Urothelium cell line (cell line): ENCODE results near the gene CPA1.

Experiments
- DNase-seq: peaks from one replicate; pipeline ENCODE4 v3.0.0; 2011; ENCODE audit warnings: low spot score, mixed read lengths
- FAIRE-seq: peaks from 2 replicates; lab custom pipeline; 2011; peaks lifted over from hg19 to GRCh38; lab: Jason Lieb, UNC

The CPA1 gene

DNA sequence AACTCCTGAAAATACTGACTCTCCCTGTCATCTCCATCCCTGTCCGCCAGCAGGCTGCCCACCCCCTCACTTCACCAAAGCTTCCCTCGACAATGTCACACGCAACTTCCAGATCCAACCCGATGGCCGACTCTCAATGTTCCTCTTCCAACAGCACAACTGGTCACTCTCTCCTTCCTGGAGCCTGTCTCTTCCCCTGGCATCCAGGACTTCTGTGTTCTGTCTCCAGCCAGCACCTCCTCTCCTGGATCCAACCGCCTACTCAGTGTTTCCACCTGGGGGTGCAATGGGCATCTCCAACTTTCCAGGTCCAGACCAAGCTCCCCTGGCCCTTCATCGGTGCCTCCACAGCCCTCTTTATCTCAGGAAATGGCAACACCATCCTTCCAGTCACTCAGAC is 27.1 kb upstream of the CPA1 start:
- no peak for DNase-seq
- FAIRE-seq, result no peak

DNA sequence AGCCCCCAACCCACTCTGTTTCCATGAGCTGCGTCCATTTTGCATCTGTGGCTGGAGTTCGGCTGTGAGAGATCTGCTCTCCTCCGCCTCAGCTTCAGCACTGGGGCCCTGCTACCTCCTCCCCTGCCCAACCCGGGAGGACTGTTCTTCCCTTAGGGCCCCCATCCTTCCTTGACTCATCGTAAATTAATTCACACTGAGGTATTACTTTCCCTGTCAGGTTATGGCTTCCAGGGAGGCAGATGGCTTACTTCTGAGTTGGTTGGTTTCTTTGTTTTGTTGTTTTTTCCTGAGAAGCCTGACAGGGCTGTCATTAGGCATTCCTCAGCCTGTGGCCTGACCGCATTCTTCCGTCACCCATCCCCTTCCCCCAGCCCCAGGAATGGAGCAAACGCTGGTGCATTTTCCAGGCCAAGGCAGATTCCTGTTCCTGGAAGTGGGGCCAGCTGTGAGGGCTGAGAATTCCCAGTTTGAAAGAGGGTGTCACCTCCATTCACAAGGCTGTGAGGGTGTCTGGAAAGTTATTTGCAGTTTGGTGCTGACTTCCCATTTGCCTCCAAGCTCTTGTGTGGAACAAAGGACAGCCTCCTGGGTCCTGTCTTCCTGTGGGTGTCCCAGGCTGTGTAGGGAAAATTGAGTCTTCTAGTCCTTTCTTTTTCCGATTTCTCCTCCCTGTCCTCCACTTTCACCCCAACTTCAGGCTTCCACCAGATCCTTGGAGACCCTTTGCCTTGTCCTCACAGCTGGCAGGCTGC is 24.0 kb upstream of the CPA1 start:
- DNase-seq, result peak; percentile 85
- FAIRE-seq, result no peak

DNA sequence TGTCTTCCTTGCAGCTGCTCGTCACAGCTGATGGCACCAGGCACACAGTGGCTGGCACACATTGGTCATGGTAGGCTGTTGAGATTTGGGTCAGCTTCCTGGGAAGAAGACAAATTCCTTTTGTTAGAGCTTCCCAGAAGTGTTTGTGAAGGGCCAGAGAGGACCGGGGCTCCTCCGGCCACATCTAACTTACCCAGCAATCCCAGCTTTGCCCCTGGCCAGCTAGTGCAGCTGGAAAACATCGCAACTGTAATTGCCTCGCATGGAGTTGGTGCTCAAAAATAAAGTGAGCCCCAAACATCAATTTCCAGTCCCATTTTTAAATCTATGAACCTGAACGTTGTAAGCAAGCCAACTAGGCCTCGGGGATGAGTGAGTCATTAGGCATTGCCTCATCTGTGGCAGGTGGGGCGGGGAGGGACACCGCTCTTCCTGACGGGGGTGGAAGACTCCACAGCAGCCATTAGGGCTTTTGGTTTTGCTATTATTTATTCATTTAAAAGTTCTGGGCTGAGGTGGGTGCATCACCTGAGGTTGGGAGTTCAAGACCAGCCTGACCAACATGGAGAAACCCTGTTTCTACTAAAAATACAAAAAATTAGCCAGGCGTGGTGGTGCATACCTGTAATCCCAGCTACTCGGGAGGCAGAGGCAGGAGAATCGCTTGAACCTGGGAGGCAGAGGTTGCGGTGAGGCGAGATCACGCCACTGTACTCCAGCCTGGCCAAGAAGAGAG is 23.2 kb upstream of the CPA1 start:
- DNase-seq (peak; percentile 78), FAIRE-seq (no peak)

DNA sequence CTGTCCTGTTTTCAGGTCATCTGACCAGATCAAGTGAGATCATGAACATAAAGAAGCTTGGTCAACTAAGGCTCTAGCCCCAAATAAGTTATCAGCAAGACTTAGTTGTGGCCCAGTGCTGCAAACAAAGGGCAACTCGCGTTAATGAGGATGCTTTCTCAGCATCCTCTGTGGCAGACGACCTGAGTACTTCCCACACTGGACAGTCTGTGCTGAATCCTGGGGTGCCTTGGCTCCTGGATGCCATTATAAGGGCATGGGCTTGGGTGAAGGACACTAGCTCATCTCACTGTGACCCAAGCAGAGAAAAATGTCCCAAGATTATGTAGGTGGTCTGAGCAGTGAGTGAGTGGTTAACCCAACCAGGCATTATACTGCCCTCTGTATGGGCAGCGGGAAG is 21.8 kb upstream of the CPA1 start:
- no peak for FAIRE-seq
- no peak for DNase-seq

DNA sequence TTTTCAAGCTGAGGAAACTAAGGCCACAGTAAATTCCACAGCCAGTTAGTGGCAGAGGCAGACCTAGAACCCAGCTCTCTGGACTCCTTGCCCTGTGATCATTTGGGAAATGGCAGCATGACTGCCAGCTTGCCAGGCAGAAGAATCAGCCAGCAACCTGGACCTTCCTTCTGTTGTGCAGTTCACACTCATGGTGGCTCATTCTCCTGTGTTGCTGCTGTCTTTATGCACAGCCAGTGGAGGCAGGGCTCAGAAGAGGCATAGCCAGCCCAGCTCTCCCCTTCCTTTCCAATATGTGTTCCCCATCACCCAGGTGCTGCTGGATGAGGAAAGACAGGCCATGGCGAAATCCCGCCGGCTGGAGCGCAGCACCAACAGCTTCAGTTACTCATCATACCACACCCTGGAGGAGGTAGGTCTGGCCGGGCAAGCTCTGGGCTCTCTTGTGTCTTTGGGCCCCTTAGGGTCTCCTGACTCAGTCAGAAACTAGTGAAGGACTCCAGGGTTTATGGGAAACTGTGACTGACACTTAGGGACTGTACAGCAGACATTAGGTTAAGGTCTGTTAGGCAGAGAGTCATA is 20.9 kb upstream of the CPA1 start:
- DNase-seq, result no peak
- FAIRE-seq, result no peak

DNA sequence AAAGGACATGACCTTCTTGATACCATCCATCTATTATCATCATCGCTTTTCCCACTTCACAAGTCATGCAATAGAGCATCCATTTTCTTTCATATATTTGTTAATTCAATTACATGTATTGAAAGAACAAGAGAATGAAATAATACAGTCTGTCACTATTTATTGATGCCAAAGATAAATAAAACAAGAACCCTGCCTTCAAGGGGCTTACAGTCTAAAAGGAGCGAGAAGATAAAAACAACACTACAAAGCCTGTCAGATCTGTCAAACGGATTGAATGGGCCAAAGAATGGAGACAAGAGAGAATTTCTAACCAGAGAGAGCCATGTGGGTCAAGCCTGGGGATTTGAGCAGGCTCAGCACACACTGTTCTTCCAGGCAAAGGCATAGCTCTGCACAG is 19.8 kb upstream of the CPA1 start:
- no peak for DNase-seq
- no peak for FAIRE-seq

DNA sequence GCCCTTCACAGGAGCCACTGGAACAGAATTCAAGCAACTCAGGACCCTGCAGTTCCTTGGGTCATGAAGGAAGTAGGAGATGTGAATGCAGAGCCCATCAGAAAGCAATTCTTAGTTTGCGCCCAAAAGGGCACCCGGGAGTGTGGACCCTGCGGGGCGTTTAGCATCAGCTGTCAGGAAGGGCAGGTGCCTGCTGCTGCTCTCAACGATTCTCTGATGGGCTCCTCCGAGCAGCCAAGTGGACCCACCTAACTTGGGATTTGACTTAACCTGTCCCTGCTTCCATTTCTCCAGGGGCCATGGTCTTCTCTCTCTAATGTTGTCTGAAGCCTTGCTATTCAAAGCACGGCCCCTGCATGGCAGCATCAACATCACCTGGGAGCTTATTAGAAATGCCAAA is 18.6 kb upstream of the CPA1 start:
- no peak for FAIRE-seq
- no peak for DNase-seq

DNA sequence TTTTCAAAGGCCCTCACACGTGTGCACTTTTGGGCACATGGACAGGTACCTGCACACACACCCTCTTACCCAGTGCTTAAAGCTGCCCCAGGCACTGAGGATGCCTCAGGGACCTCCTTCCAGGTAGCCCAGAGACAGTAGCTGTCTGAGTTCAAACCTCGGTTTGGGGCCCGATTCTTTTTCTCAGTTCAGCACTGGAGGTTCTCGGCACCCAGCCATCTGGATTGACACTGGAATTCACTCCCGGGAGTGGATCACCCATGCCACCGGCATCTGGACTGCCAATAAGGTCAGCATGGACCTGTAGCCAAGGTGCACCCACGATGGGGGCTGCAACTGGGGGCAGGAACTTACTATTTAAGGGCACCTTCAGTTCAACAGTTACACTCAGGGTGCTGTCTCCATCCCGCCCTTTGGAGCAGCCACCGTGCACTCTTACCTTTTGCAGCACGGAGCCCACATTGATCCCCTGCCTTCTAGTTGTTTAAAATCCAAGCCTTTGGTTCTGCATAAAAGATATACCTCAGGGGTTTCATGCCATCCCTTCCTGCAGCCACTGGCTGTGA is 18.0 kb upstream of the CPA1 start:
- DNase-seq (no peak), FAIRE-seq (no peak)

DNA sequence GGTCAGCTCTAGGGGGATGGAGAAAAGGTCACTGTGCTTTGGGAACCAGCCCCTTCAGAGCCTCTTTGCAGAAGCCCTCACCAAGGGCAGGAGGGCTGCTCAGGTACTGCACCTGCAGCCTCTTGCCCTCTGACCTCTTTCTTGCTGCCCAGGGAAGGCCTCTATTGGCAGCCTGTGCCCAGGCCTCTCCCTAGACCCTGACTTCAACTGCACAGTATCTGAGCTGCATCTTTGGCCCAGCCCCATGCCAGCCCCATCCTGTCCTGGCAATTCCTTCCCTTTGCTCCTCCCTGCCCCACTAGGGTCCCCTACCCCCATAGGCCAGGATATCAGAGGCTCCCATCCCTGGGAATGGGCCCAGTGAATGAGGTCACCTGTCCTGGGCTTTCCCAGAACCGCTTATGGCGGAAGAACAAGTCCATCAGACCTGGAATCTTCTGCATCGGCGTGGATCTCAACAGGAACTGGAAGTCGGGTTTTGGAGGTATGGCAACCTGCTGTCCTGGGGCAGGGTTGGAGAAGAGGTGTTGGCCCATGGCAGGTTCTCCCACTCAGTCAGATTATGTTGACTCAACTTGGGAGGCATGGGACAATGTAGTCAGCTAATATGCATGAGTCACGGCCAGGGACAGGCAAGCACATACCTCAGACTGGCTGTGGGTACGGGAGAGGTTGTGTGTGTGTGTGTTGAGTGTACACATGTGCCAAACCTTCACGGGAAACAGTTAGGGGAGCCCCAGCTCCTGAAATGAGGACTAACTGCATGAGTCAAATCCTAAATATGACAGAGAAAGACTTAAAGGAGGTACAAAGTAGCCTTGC is 17.1 kb upstream of the CPA1 start:
- DNase-seq (peak; percentile 72), FAIRE-seq (peak; percentile 87)

DNA sequence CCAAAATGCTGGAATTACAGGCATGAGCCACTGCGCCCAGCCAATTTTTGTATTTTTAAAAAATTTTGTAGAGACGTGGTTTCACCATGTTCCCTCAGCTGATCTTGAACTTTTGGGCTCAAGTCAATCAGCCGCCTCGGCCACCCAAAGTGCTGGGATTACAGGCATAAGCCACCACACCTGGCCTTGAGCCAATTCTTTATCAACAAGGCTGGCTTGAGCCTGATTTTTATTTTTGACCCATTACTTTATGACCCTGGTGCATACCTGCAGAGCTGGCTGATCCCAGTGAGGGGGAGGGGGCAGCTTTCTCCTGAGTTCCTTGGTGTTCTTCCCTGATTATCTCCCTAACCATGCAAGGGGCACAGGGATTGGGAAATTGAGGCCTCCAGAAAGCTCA is 15.8 kb upstream of the CPA1 start:
- no peak for FAIRE-seq
- no peak for DNase-seq

DNA sequence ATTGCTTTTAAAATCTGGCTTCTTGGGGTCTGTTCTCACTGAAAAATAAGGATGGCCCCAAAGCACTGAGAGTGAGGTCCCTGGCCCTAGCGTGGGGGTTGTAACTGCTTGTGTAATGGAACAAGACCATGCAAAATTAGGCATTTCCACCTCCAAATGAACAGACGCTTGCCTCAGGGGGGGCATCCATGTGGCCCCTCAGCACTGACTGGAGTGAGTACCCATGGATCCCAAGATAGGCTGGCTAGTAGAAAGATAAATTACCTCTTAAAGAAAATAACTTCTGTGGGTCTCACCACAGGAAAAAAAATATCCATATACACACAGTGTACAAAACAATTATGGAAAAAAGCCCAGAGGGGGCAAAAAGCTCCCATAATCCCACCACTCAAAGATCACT is 15.2 kb upstream of the CPA1 start:
- FAIRE-seq (no peak), DNase-seq (no peak)

DNA sequence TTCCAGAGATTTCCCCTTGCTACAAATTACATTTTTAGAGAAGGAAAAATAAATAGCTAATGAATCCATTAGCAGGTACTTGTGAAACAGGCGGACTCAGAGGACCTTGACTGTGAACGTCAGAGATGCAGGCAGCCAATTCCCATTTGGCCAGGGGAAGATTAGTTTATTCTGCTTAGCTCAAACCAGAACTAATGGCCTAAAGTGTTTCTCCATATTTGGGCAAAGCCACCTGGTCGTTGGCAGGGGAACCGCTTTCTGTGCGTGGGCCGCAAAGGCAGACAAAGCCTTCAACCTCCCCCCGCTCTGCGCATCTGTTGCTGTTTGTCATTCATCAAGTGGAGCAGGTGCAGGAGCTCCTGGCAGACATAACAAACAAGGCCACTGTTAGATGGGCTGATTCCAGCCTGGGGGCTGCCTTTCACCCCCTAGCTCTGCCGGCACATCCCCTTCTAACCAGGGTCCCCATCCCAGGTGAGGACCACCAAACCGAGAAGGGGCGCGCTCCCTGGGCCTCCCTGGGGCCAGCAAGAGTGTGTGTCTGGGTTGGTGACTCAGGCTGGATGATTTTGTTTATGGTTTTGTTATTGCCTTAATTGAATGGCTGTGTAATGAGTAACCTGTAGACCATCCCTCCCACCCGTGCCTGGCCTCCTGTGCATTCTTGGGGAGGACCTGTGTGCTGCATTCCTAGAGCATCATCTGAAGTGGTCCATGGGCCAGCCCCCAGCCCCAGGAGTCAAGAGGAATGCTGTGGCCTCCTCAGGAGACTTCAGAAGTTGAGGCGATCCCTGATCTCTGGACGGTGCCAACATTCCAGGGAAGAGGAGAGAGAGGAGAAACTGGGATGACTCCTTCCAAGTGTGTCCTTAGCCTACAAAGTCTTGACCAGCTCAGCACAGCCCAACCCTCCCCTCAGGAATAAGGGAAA is 14.5 kb upstream of the CPA1 start:
- DNase-seq (peak; percentile 82), FAIRE-seq (no peak)

DNA sequence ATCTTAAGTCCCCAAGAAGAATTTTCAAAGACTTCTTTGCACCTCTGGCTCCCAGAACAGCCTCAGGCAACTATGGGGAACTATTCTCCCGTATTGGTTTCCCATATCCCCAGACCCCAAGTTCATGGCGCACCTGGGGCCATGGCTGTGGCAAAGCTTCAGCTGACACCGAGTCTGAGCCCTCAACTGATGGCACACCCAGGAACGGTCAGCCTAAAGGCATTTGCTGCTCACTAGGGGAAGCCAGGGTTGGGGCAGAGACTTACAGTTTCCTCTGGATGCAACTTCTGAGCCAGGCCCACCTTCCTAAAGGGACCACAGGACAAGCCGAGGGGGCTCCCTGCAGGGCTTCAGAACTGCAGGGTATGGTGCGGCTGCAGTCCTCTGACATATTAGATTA is 13.7 kb upstream of the CPA1 start:
- DNase-seq (no peak), FAIRE-seq (no peak)

DNA sequence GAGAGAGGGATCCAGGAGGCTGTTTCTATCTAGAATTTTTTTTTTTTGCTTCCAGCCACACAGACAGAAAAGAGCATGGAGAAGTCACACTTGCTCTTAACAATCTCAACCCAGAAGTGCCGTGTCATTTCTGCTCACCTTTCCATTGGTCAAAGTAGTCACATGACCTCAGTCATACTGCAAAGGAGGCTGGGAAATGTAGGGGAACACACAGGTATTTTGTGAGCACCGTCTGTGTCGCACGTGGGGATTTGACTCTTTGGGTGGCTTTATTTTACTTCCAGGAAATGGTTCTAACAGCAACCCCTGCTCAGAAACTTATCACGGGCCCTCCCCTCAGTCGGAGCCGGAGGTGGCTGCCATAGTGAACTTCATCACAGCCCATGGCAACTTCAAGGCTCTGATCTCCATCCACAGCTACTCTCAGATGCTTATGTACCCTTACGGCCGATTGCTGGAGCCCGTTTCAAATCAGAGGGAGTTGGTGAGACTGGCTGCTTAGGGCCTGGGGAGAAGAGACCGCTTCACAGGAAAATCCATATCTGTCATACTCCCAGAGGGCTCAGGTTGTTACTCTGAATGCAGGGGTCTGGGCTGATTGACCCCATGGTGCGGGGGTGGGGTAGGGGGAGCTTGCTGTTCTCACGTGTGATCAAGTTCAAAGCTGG is 13.1 kb upstream of the CPA1 start:
- FAIRE-seq, result no peak
- no peak for DNase-seq

DNA sequence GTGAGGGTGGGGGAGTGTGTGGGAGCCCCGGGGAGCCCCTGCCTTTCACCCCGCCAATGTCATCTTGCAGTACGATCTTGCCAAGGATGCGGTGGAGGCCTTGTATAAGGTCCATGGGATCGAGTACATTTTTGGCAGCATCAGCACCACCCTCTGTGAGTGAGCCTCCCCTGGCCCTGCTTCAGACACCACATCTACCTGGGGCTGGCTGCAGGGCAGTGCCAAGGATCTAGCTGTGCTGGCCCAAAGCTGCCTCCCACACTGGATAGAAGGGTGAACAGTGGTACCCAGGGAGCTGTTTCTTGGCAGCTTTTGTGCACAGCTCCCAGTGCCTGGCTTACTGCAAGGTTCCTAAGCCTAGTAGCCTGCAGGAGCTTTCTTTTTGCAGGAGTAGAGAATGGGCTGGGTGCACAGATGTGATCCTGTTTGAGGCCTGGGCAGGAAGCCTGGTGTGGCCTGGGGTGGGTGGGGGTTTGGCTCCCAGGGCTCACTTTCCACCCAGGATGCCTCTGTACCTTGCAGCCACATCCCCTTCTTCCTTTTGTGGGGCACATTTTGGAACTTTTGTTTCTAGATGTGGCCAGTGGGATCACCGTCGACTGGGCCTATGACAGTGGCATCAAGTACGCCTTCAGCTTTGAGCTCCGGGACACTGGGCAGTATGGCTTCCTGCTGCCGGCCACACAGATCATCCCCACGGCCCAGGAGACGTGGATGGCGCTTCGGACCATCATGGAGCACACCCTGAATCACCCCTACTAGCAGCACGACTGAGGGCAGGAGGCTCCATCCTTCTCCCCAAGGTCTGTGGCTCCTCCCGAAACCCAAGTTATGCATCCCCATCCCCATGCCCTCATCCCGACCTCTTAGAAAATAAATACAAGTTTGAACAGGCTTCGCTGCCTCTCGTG is 12.2 kb upstream of the CPA1 start:
- DNase-seq, result no peak

DNA sequence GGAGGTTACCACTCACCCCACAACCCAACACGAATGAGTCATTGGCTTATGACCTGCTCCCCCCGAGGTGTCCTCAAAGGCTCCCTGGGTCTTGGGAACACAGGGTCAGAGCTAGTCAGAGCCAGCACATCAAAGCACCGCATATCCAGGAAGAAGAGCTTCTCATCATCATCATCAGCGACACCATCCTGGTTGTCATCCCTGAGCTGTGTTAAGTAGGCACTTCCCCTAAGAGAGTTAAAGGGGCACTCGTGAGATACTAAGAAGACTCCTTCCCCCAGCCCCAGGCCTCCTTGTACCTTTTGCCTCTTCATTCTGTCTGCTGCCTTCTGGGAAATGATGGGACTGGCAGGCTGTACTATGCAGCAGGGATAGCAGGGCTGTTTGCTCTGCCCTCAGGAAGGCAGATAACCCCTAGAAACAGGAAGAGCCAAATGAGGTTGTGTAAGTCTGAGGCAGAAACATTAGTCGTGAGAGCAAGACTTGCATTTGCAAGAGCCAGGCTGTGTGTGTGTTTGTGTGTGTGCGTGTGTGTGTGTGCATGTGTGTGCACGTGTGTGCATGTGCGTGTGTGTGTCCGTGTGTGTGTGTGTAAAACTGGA is 11.1 kb upstream of the CPA1 start:
- FAIRE-seq (no peak), DNase-seq (peak; percentile 46)

More for the DNA sequence above, 12.2 kb upstream of the CPA1 start:
- no peak for FAIRE-seq

DNA sequence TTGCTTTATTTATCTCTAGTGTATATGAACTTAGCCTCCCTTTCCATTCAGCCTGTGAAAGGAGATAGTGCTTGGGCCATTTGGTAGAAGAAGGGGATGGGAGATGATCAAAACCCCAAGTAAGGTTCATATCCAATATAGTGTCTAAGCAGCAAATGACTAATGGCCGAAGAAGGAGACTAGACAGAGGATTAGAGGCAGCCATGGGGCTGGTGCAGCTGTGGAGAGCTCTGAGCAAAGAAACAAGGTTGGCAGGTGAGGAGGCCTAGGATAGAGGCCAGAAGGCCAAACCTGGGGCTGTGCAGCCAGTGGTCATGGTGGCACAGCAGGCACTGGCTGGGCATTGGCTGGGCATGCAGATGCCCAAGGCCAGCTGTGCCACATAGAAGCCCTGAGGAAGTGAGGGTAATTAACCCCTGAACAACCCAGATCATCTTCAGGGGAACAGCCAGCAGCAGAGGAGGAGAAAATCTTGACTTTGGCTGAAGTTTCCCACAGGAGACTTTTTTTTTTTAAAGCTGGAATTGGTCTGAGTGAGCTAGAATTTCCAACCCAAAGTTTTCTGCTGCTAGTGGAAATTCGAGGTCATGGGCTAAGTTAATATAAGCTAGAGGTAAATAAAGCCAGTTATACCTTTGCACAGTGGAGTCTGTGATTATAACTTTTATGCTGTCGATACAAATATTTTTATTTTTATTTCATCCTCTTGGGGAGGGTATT is 10.3 kb upstream of the CPA1 start:
- no peak for DNase-seq

More for the DNA sequence above, 10.3 kb upstream of the CPA1 start:
- FAIRE-seq, result no peak
